Liver (tissue), 9 donors: Measurements from ENCODE around the gene SMYD3. TPM values are rescaled to one million over a fixed set of nuclear protein-coding genes. Genes with fewer than 3 reads are reported as not detected.

Source experiments
- DNase-seq: peaks from one replicate; pipeline ENCODE4 v3.0.0-alpha.2; 2017; ENCODE audit warnings: low spot score
- H3K27ac ChIP-seq, 2 donors: one replicate each; pipeline ENCODE4 v1.7.0; 2013; ENCODE audit warnings: inconsistent platforms in 2 of 2, low read length in 2 of 2, control low read depth in 1 of 2, low read depth in 1 of 2, mild to moderate bottlenecking in 1 of 2
- H3K27me3 ChIP-seq, 4 donors: one replicate each; pipeline versions ENCODE4 v1.6.1 to v1.7.0; 2013; ENCODE audit warnings: low read length in 3 of 4, inconsistent platforms in 1 of 4, mild to moderate bottlenecking in 1 of 4, moderate library complexity in 1 of 4; ENCODE audit not compliant: control insufficient read depth in 4 of 4, insufficient read depth in 4 of 4
- H3K36me3 ChIP-seq, 4 donors: one replicate each; pipeline versions ENCODE4 v1.6.1 to v1.7.0; 2013; ENCODE audit warnings: low read length in 3 of 4, mild to moderate bottlenecking in 3 of 4, low read depth in 1 of 4, moderate library complexity in 1 of 4; ENCODE audit not compliant: control insufficient read depth in 4 of 4, insufficient read depth in 3 of 4
- H3K4me1 ChIP-seq, 4 donors: one replicate each; pipeline versions ENCODE4 v1.6.1 to v1.7.0; 2013; ENCODE audit warnings: low read length in 3 of 4, mild to moderate bottlenecking in 3 of 4, moderate library complexity in 1 of 4; ENCODE audit not compliant: control insufficient read depth in 4 of 4, insufficient read depth in 4 of 4
- H3K4me3 ChIP-seq, 3 donors: one replicate each; pipeline versions ENCODE4 v1.6.1 to v1.7.0; 2013; ENCODE audit warnings: low read length in 3 of 3, control low read depth in 1 of 3, low read depth in 1 of 3, mild to moderate bottlenecking in 1 of 3
- H3K9ac ChIP-seq, 2 donors: one replicate each; pipeline ENCODE4 v1.7.0; 2013; ENCODE audit warnings: low read length in 2 of 2, mild to moderate bottlenecking in 2 of 2, moderate library complexity in 2 of 2, control low read depth in 1 of 2, low read depth in 1 of 2
- H3K9me3 ChIP-seq, 4 donors: one replicate each; pipeline versions ENCODE4 v1.6.1 to v1.7.0; 2013; ENCODE audit warnings: low read length in 3 of 4; ENCODE audit not compliant: control insufficient read depth in 4 of 4
- ATF3 ChIP-seq: IDR thresholded peaks from 2 replicates; pipeline ENCODE4 v1.6.1; 2016; ENCODE audit warnings: antibody characterized with exemption
- CTCF ChIP-seq: fragments of 150-350 bp; IDR thresholded peaks from 2 replicates; pipeline ENCODE4 v1.5.1; 2017; ENCODE audit warnings: improper control_type of control experiment, low read depth, low read length; ENCODE audit not compliant: missing input control
- EGR1 ChIP-seq, 2 donors: IDR thresholded peaks; 2 replicates each; pipeline ENCODE4 v1.6.1; 2016 to 2018; ENCODE audit warnings: antibody characterized with exemption in 2 of 2, low read depth in 2 of 2
- FOXA1 ChIP-seq: IDR thresholded peaks from 2 replicates; pipeline ENCODE4 v1.6.1; 2016; ENCODE audit warnings: antibody characterized with exemption
- GABPA ChIP-seq, 2 donors: IDR thresholded peaks in 1 of 2; conservative IDR thresholded peaks in 1 of 2; 2 replicates each; pipeline ENCODE4 v1.6.1; 2016; ENCODE audit warnings: antibody characterized with exemption in 2 of 2, mild to moderate bottlenecking in 1 of 2, moderate library complexity in 1 of 2
- HNF4A ChIP-seq, 2 donors: conservative IDR thresholded peaks; 2 replicates each; pipeline ENCODE4 v1.6.1; 2016; ENCODE audit warnings: antibody characterized with exemption in 2 of 2, mild to moderate bottlenecking in 2 of 2
- HNF4G ChIP-seq: IDR thresholded peaks from 2 replicates; pipeline ENCODE4 v1.6.1; 2016; ENCODE audit warnings: antibody characterized with exemption
- JUND ChIP-seq, 2 donors: IDR thresholded peaks; 2 replicates each; pipeline ENCODE4 v1.6.1; 2016; ENCODE audit warnings: antibody characterized with exemption in 2 of 2
- MAX ChIP-seq: IDR thresholded peaks from 2 replicates; pipeline ENCODE4 v1.6.1; 2016; ENCODE audit warnings: antibody characterized with exemption
- NR2F2 ChIP-seq: IDR thresholded peaks from 2 replicates; pipeline ENCODE4 v1.6.1; 2016; ENCODE audit warnings: antibody characterized with exemption
- RAD21 ChIP-seq, 2 donors: IDR thresholded peaks; 2 replicates each; pipeline ENCODE4 v1.6.1; 2016; ENCODE audit warnings: antibody characterized with exemption in 2 of 2, mild to moderate bottlenecking in 2 of 2
- REST ChIP-seq: IDR thresholded peaks from 2 replicates; pipeline ENCODE4 v1.6.1; 2016; ENCODE audit warnings: antibody characterized with exemption, mild to moderate bottlenecking
- RXRA ChIP-seq, 2 donors: IDR thresholded peaks; 2 replicates each; pipeline ENCODE4 v1.6.1; 2017 to 2018; ENCODE audit warnings: antibody characterized with exemption in 2 of 2, mild to moderate bottlenecking in 1 of 2
- SP1 ChIP-seq: IDR thresholded peaks from 2 replicates; pipeline ENCODE4 v1.6.1; 2018; ENCODE audit warnings: antibody characterized with exemption, mild to moderate bottlenecking
- YY1 ChIP-seq: IDR thresholded peaks from 2 replicates; pipeline ENCODE4 v1.6.1; 2016; ENCODE audit warnings: antibody characterized with exemption, mild to moderate bottlenecking
- whole genome bisulfite sequencing: extraction: QIAGEN DNeasy Blood & Tissue Kit; methylation state at CpG from one replicate; pipeline ENCODE4 v1.1.7; 2013; 5-methylcytosine and 5-hydroxymethylcytosine counted together
- polyA plus RNA-seq, 2 donors: library from polyadenylated mRNA; stranded (reverse) in 1 of 2; unstranded in 1 of 2; fragments of 200-250 nt in 1 of 2; fragments of >200 nt in 1 of 2; fragmentation: Nextera tagmentation in 1 of 2; extraction: Ambion mirVana in 1 of 2; gene quantifications; one replicate each; pipeline versions ENCODE4 v1.2.1 to v1.2.3, GENCODE V29; 2013 to 2015
- total RNA-seq, 2 donors: library from RNA; depleted of rRNA; stranded (reverse); fragments of >200 nt; gene quantifications; one replicate each; pipeline ENCODE4 v1.2.3, GENCODE V29; 2014
- donor health status: healthy.
- donor health status: healthy.
- donor health status: healthy.
- donor health status: healthy.
- donor health status: healthy.

Gene SMYD3
- total and polyA plus RNA-seq, 4 donors, result 3.1 to 9.1 (median 8.0) TPM

- TF ChIP-seq CTCF, result no peak
Measured at GRCh38 chr1:246158131-246158530, 348.9 kb downstream of the SMYD3 start (continued).

GRCh38 chr1:246157516-246157915 is 349.6 kb downstream of the SMYD3 start:
- H3K36me3 ChIP-seq, result no peaks in the 10 kb centered on the region
- 73% methylated on average over 2 of the region's 2 CpGs for WGBS
- no peak for TF ChIP-seq MAX
- H3K4me3 ChIP-seq, result no peak overlapping the region
- H3K27ac ChIP-seq, result no peak overlapping the region
- H3K9me3 ChIP-seq, result no peaks in the 10 kb centered on the region
- no peaks in the 10 kb centered on the region for H3K27me3 ChIP-seq
- H3K9ac ChIP-seq, result no peak overlapping the region
- no peak for DNase-seq
- H3K4me1 ChIP-seq, result no peaks in the 10 kb centered on the region

GRCh38 chr1:246156847-246157246 is 350.2 kb downstream of the SMYD3 start:
- H3K36me3 ChIP-seq, result no peaks in the 10 kb centered on the region
- H3K9me3 ChIP-seq, result no peaks in the 10 kb centered on the region
- WGBS, result 98% methylated on average over 12 of the region's 12 CpGs
- H3K4me1 ChIP-seq, result no peaks in the 10 kb centered on the region
- DNase-seq, result no peak
- H3K27ac ChIP-seq, result no peak overlapping the region
- no peaks in the 10 kb centered on the region for H3K27me3 ChIP-seq
- TF ChIP-seq HNF4G (no peak), FOXA1 (no peak)
- H3K9ac ChIP-seq, result no peak overlapping the region
- H3K4me3 ChIP-seq, result no peak overlapping the region

- TF ChIP-seq RXRA (IDR thresholded peaks at IDR 0.05) (no peak), NR2F2 (peak; percentile 52), JUND (IDR thresholded peaks at IDR 0.05) (peak in 1 of 2 donors; percentile 76), CTCF (no peak)
- DNase-seq, result no peak
- Histone ChIP-seq H3K27me3 (no peaks in the 10 kb centered on the region), H3K9me3 (no peaks in the 10 kb centered on the region), H3K36me3 (no peaks in the 10 kb centered on the region), H3K9ac (no peak overlapping the region), H3K4me1 (no peaks in the 10 kb centered on the region), H3K4me3 (no peak overlapping the region), H3K27ac (no peak overlapping the region)
- 84% methylated on average over 4 of the region's 4 CpGs for WGBS
Measured at GRCh38 chr1:246155923-246156322, 351.2 kb downstream of the SMYD3 start.

- peaks cover 0 to under 1% (median 0%) of the 10 kb centered on the region in 4 donors for H3K9me3 ChIP-seq
- 91% methylated on average over 3 of the region's 3 CpGs for WGBS
- H3K27me3 ChIP-seq, result no peaks in the 10 kb centered on the region
- TF ChIP-seq NR2F2 (no peak), HNF4A (conservative IDR thresholded peaks at IDR 0.05) (no peak), GABPA (IDR thresholded peaks at IDR 0.05 in 1 of 2, conservative IDR thresholded peaks at IDR 0.05 in 1 of 2) (no peak), EGR1 (IDR thresholded peaks at IDR 0.05; ENCODE audit: low read depth in 2 of 2) (no peak), YY1 (no peak), SP1 (no peak), RAD21 (IDR thresholded peaks at IDR 0.05) (no peak), ATF3 (no peak), REST (no peak), FOXA1 (no peak)
Measured at GRCh38 chr1:246153796-246154212, 353.3 kb downstream of the SMYD3 start.

More at GRCh38 chr1:246153796-246154212, 353.3 kb downstream of the SMYD3 start:
- Histone ChIP-seq H3K4me1 (no peaks in the 10 kb centered on the region), H3K4me3 (no peak overlapping the region), H3K27ac (no peak overlapping the region), H3K36me3 (no peaks in the 10 kb centered on the region), H3K9ac (no peak overlapping the region)
- DNase-seq, result no peak
